GM21529 (cell line): ENCODE results near the gene ARID3A.

ENCODE experiments used
- ATAC-seq: cut with Tn5 transposase; IDR thresholded peaks from one replicate; pipeline ENCODE4 v1.9.1; 2021; ENCODE audit not compliant: unreplicated experiment

The ARID3A gene

GRCh38 chr19:1000591-1001537 lies 75.0 kb downstream of the ARID3A start:
- ATAC-seq, result no peak

- ATAC-seq, result no peak
These were observed 75.8 kb downstream of the ARID3A start for GRCh38 chr19:1001538-1002166.

GRCh38 chr19:1002600-1002999 lies 76.8 kb downstream of the ARID3A start:
- ATAC-seq, result no peak

- ATAC-seq, result no peak
These were observed 77.4 kb downstream of the ARID3A start for GRCh38 chr19:1003283-1003682.

GRCh38 chr19:1004204-1004802 lies 78.5 kb downstream of the ARID3A start:
- ATAC-seq, result no peak

GRCh38 chr19:1004803-1005664 lies 79.2 kb downstream of the ARID3A start:
- ATAC-seq, result no peak

- no peak for ATAC-seq
These were observed 81.0 kb downstream of the ARID3A start for GRCh38 chr19:1006711-1007398.

- ATAC-seq, result no peak
These were observed 81.8 kb downstream of the ARID3A start for GRCh38 chr19:1007399-1008251.

- no peak for ATAC-seq
These were observed 82.6 kb downstream of the ARID3A start for GRCh38 chr19:1008268-1009040.

- ATAC-seq, result no peak
These were observed 83.5 kb downstream of the ARID3A start for GRCh38 chr19:1009041-1009980.

GRCh38 chr19:1009981-1010538 lies 84.2 kb downstream of the ARID3A start:
- no peak for ATAC-seq

- ATAC-seq, result no peak
These were observed 85.0 kb downstream of the ARID3A start for GRCh38 chr19:1010586-1011510.

GRCh38 chr19:1011831-1012333 lies 86.0 kb downstream of the ARID3A start:
- no peak for ATAC-seq

- no peak for ATAC-seq
These were observed 86.5 kb downstream of the ARID3A start for GRCh38 chr19:1012334-1012733.

- ATAC-seq, result no peak
These were observed 87.4 kb downstream of the ARID3A start for GRCh38 chr19:1013218-1013617.
